GM12872 (cell line): ENCODE measurements around the gene MT4.

Source experiments
- TF ChIP-seq, protein P1 (sequence below): IDR thresholded peaks from 3 replicates; pipeline ENCODE4 v1.5.1; 2011; ENCODE audit warnings: low read depth, mild to moderate bottlenecking, low read length, moderate library complexity; ENCODE audit not compliant: insufficient read depth

MT4 gene

DNA sequence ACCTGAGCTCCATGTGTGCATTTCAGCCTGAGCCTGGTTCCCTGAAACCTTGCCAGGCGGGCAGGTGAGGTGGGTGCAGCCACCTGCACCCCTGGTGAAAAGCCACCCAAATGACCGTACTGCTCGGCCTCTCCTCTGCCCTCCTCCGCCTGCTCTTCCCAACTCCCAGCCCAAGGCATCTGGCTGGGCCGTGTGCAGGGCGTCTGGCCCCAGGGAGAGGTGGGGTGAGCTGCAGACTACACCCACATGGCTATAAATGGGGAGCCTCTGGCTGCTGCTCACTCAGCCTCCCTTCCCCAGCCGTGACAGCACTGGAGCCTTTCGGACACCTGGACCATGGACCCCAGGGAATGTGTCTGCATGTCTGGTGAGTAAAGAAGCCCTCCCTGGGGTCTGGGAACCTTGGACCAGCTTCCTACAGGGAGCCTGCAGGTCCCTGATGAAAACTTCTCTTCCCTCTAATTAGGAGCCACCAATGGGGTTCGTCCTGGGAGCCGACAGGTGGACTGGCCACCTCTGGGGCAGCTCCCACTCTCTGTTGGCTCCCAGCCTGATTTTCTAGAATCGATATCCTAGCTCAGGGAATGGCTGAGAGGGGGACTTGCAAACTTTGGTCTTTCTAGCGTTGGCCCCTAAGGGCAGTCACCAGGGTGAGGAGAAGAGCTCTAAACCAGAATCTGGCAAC is at the start of gene MT4:
Gene MT4 (plus strand): TSS at position 281 of the 685 bp plus-strand sequence. CDS start 56 bp downstream, at position 337.
- TF ChIP-seq, protein P1, sequence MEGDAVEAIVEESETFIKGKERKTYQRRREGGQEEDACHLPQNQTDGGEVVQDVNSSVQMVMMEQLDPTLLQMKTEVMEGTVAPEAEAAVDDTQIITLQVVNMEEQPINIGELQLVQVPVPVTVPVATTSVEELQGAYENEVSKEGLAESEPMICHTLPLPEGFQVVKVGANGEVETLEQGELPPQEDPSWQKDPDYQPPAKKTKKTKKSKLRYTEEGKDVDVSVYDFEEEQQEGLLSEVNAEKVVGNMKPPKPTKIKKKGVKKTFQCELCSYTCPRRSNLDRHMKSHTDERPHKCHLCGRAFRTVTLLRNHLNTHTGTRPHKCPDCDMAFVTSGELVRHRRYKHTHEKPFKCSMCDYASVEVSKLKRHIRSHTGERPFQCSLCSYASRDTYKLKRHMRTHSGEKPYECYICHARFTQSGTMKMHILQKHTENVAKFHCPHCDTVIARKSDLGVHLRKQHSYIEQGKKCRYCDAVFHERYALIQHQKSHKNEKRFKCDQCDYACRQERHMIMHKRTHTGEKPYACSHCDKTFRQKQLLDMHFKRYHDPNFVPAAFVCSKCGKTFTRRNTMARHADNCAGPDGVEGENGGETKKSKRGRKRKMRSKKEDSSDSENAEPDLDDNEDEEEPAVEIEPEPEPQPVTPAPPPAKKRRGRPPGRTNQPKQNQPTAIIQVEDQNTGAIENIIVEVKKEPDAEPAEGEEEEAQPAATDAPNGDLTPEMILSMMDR = no peak

- TF ChIP-seq, protein P1 = no peak
These were observed 49.2 kb upstream of the MT4 start for GRCh38 chr16:56515665-56516064.

- TF ChIP-seq, protein P1 = no peak
These were observed 47.7 kb upstream of the MT4 start for GRCh38 chr16:56517206-56517605.

GRCh38 chr16:56518425-56518824 is 46.4 kb upstream of the MT4 start:
- TF ChIP-seq, protein P1 = no peak

DNA sequence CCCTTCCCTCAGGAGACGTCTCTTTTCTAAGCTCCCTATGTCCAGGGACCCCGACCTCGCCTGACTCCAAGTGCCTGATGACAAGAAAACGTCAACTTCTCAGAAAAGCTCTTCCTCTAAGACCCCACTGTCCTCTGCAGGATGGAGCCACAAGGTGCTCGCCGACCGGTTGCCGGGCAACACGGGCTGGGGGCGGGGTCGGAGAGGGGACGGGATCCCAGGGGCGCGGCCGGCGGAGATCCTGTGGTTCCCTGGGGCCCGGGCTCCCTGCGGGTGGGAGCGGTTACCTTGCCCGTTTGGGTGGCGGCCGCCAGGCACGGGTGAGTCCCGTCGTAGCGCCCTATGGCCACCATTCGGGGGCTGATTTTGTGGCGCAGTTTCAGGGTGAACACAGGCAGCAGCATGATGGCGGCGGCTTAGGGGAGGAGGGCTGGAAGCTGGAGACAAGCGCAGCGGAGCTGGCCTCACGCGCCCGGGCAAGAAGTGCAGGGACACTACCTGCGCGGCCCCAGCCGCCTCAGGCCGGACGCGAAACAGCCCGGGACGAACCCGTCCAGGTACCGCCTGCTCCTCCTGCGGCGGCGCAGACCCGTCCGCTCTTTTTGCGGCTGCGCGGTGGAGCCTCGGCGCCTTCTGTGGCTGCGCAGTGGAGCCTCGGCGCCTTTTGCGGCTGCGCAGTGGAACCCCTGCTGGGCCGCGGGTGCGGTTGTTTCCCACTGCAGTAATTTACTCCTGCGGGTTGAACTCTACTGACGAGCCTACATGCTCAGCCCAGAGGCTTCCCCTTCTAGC is 45.2 kb upstream of the MT4 start, which contains the start of gene BBS2:
Gene BBS2 (minus strand): TSS at position 566 of the 792 bp plus-strand sequence. CDS start 162 bp downstream, at position 404.
- TF ChIP-seq, protein P1 = no peak

GRCh38 chr16:56520251-56520577 is 44.7 kb upstream of the MT4 start:
- TF ChIP-seq, protein P1 = no peak

DNA sequence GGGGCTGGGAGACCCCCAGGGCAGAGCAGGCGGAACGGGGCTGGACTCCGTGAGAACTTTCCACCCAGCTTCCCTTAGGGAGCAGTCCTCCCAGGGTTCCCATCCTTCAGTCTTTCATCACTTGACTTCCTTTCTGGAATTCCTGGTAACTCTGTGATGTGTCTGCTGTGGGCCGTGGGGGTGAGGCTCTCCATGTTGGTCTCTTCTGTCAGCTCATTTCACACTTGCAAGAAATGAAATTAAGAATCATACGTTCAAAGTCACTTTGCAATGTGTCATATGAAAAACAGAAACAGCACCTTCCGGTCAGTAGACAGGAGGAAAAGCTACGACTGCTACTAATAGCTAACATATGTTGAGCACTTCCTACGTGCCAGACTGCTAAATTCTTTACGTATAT is 39.6 kb upstream of the MT4 start:
- TF ChIP-seq, protein P1 = no peak
